ENCODE measurements around the gene DNASE1L1.

DNA sequence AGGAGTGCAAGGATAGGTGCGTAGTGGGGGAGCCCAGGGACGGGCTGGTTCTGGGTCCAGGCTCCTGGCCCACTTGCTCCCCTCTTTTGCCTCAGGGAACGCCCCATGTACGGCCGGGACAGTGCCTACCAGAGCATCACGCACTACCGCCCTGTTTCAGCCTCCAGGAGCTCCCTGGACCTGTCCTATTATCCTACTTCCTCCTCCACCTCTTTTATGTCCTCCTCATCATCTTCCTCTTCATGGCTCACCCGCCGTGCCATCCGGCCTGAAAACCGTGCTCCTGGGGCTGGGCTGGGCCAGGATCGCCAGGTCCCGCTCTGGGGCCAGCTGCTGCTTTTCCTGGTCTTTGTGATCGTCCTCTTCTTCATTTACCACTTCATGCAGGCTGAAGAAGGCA is 28.3 kb downstream of the DNASE1L1 start:
- TF ChIP-seq POLR2A (IDR thresholded peaks at IDR 0.05) = no peak
- TF ChIP-seq, protein P1, sequence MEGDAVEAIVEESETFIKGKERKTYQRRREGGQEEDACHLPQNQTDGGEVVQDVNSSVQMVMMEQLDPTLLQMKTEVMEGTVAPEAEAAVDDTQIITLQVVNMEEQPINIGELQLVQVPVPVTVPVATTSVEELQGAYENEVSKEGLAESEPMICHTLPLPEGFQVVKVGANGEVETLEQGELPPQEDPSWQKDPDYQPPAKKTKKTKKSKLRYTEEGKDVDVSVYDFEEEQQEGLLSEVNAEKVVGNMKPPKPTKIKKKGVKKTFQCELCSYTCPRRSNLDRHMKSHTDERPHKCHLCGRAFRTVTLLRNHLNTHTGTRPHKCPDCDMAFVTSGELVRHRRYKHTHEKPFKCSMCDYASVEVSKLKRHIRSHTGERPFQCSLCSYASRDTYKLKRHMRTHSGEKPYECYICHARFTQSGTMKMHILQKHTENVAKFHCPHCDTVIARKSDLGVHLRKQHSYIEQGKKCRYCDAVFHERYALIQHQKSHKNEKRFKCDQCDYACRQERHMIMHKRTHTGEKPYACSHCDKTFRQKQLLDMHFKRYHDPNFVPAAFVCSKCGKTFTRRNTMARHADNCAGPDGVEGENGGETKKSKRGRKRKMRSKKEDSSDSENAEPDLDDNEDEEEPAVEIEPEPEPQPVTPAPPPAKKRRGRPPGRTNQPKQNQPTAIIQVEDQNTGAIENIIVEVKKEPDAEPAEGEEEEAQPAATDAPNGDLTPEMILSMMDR (IDR thresholded peaks at IDR 0.05) = no peak
